Esophagus squamous epithelium (tissue), 4 donors: ENCODE data around the gene MUL1.

Experiments used
- POLR2A ChIP-seq, 4 donors: fragments of 450-650 bp; IDR thresholded peaks; one replicate each; pipeline ENCODE4 v1.6.1; 2017; ENCODE audit warnings: antibody characterized with exemption in 4 of 4, mild to moderate bottlenecking in 4 of 4, moderate library complexity in 3 of 4
- TF ChIP-seq, protein P1 (sequence below), 6 experiments: fragments of 450-650 bp in 4 of 6; fragments of 200-600 bp in 2 of 6; sonication (generic) in 2 of 6; IDR thresholded peaks; one replicate each; pipeline ENCODE4 v1.5.1; 2016 to 2019; ENCODE audit warnings: antibody characterized with exemption in 6 of 6, mild to moderate bottlenecking in 4 of 6, moderate library complexity in 4 of 6

DNA sequence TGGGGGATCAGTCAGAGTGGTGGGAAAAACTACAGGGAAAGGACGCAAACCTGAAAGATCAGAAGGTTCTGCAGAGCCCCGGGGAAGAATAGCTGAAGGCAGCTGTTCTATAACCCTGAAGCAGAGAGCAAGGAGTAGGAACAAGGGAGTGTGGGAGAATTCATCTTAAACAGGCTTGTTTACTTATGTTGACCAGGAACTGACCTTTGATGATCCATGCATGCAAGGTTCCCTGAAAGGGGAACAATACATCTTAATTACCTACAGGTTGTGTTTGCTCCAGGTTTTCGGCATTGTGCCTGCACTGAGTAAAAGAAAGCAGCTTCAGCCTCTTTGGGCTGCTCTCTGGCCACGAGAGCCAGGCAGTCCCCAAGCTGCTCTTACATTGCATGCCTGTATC is 25.7 kb upstream of the MUL1 start:
- TF ChIP-seq, protein P1, sequence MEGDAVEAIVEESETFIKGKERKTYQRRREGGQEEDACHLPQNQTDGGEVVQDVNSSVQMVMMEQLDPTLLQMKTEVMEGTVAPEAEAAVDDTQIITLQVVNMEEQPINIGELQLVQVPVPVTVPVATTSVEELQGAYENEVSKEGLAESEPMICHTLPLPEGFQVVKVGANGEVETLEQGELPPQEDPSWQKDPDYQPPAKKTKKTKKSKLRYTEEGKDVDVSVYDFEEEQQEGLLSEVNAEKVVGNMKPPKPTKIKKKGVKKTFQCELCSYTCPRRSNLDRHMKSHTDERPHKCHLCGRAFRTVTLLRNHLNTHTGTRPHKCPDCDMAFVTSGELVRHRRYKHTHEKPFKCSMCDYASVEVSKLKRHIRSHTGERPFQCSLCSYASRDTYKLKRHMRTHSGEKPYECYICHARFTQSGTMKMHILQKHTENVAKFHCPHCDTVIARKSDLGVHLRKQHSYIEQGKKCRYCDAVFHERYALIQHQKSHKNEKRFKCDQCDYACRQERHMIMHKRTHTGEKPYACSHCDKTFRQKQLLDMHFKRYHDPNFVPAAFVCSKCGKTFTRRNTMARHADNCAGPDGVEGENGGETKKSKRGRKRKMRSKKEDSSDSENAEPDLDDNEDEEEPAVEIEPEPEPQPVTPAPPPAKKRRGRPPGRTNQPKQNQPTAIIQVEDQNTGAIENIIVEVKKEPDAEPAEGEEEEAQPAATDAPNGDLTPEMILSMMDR (IDR thresholded peaks at IDR 0.05), result no peak
- TF ChIP-seq POLR2A (IDR thresholded peaks at IDR 0.05), result no peak
